ENCODE data around the gene CMTM8. TPM values are rescaled to one million over a fixed set of nuclear protein-coding genes. Genes with fewer than 3 reads are reported as not detected.

CMTM8 gene
- total RNA-seq, 2 experiments from 2014 or later: 11.6 to 13.0 TPM

DNA sequence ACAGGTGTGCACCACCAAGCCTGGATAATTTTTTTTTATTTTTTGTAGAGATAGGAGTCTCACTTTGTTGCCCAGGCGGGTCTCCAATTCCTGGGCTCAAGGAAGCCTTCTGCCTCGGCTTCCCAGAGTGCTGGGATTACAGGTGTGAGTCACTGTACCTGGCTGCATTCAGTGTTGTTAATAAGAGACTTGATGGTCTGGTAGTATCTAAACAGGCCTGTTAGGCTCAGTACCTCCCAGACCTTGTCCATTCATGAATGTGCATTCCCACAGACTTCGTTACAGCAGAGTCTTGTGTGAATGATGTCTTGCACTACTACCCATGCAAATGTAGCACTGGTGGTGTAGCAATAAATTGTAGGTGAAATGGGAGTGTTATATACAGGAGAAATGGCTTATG is 17.7 kb downstream of the CMTM8 start:
- no peaks in the 10 kb centered on the region for H3K27me3 Mint-ChIP-seq
- ChIA-PET POLR2A (no interaction called here), CTCF (interaction anchor here (2.8 kb wide), 1 partner anchor 16 kb away, joined by 18 read pairs; the partner anchor contains the start of gene CMTM8)
- peaks cover 7% of the 10 kb centered on the region for H3K9me3 Mint-ChIP-seq
- intact Hi-C loops (cut with micrococcal nuclease): no loop called here
- peaks cover 9% of the 10 kb centered on the region for H3K36me3 Mint-ChIP-seq
- no peak for DNase-seq
- peaks cover 22% of the 10 kb centered on the region for H3K4me1 Mint-ChIP-seq (ENCODE audit: low read depth)
- H3K27ac Mint-ChIP-seq: no peak overlapping the region
- H3K4me3 Mint-ChIP-seq: no peak overlapping the region

DNA sequence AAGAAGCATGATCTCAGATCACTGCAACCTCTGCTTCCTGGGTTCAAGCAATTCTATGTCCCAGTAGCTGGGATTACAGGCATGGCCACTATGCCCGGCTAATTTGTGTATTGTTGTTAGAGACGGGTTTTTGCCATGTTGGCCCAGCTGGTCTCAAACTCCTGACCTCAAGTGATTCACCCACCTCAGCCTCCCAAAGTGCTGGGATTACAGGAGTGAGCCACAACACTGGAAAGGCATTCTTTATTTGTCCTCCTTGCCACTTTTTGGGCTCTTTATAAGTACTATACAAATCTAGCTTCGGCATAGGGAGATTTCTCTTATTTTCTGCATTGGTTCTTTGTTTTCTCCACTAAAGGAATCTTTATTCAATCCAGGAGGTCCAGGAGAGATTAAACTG is 18.6 kb downstream of the CMTM8 start:
- ChIA-PET CTCF (interaction anchor here (2.8 kb wide), 1 partner anchor 17 kb away, joined by 18 read pairs; the partner anchor contains the start of gene CMTM8), POLR2A (no interaction called here)
- Mint-ChIP-seq H3K9me3 (peaks cover 7% of the 10 kb centered on the region), H3K4me3 (no peak overlapping the region), H3K27ac (no peak overlapping the region), H3K27me3 (no peaks in the 10 kb centered on the region), H3K36me3 (peaks cover 9% of the 10 kb centered on the region), H3K4me1 (ENCODE audit: low read depth) (peaks cover 22% of the 10 kb centered on the region)
- intact Hi-C loops (cut with micrococcal nuclease): no loop called here
- DNase-seq: no peak

DNA sequence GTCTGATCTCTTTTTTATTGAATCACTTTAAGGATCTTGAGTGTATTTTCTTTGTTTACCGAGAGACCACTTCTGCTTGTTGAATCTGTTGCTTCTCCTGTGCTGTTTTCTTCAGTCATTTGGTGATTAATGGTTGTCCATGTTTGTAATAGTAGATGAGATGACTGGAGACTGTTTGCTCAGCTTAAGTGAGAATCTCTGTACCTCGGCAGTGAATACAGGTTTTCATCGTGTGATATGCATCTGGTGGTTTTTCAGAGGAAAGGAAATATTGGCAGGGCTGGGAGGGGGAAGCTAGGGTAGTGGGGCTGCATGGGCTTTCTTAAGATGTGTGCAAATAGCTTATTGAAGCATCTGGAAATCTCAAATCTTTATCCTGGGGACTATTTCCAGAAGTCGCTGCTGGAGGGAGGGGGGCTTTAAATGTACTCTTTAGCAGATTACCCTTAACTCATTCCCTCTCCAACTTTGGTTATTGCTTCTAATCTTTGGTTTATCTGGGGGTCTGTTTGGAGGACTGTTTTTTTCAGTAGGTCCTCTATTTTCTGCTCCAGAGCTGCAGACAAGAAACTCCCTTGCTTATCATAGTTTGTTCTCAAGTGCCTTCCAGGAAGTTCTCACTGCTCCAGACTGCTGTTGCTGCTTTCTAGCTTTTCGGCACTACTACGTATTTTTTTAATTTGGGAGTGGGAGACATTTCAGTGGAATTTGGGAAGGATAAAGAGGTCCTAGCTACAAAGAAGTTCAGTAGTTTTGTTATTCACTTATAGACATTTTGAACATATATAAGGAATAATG is 19.4 kb downstream of the CMTM8 start:
- no peak overlapping the region for H3K27ac Mint-ChIP-seq
- H3K36me3 Mint-ChIP-seq: peaks cover 13% of the 10 kb centered on the region
- H3K27me3 Mint-ChIP-seq: no peaks in the 10 kb centered on the region
- peaks cover 22% of the 10 kb centered on the region for H3K4me1 Mint-ChIP-seq (ENCODE audit: low read depth)
- CTCF ChIA-PET: interaction anchor here (1.0 to 2.8 kb wide), 5 partner anchors 18 to 210 kb away, joined by 4 to 18 read pairs (median 5); partner anchors contain the start of gene CMTM8
- POLR2A ChIA-PET: interaction anchor here (1.0 kb wide), 1 partner anchor 18 kb away, joined by 3 read pairs; no protein-coding TSS in a partner anchor
- peaks cover 7% of the 10 kb centered on the region for H3K9me3 Mint-ChIP-seq
- no peak overlapping the region for H3K4me3 Mint-ChIP-seq
- DNase-seq: peak; percentile 26
- intact Hi-C loops (cut with micrococcal nuclease): no loop called here

DNA sequence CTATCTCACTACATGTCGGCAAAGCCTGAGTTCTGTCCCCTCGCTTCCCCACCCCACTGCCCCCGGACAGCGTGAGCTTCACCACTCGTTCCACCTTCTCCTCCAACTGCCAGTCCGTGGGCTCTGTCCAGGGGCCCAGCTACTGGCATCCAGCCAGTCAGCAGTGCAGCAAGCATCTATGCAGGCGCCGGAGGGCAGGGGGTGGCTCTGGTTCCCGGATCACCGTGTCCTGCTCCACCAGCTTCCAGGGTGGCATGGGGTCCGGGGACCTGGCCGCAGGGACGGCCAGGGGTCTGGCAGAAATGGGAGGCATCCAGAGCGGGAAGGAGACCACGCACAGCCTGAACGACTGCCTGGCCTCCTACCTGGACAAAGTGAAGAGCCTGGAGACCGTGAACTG is 20.4 kb downstream of the CMTM8 start:
- POLR2A ChIA-PET: no interaction called here
- H3K4me3 Mint-ChIP-seq: no peak overlapping the region
- CTCF ChIA-PET: interaction anchor here (2.8 kb wide), 1 partner anchor 19 kb away, joined by 18 read pairs; the partner anchor contains the start of gene CMTM8
- peaks cover 22% of the 10 kb centered on the region for H3K4me1 Mint-ChIP-seq (ENCODE audit: low read depth)
- intact Hi-C loops (cut with micrococcal nuclease): no loop called here
- no peak for DNase-seq
- H3K27ac Mint-ChIP-seq: no peak overlapping the region
- peaks cover 10% of the 10 kb centered on the region for H3K36me3 Mint-ChIP-seq
- H3K9me3 Mint-ChIP-seq: peaks cover 5% of the 10 kb centered on the region
- H3K27me3 Mint-ChIP-seq: no peaks in the 10 kb centered on the region

DNA sequence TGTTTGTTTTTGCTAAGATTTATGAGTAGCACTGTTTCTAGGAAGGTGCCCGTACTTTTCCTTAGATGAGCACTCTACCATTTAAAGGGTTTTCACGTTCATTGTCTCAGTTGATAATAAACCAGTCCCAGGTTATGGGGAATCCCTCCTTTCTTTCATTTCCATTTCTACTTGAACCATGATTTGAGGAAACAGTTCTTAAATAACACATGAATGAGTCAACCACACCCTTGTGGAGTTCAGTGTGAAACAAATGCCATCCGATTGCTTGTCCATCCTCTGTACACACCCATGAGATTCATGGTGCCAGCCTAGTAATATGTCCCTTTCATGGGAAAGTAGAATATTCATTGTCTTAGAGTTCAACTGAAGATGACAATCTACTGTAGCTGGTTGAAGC is 23.1 kb downstream of the CMTM8 start:
- peaks cover 6% of the 10 kb centered on the region for H3K36me3 Mint-ChIP-seq
- intact Hi-C loops (cut with micrococcal nuclease): no loop called here
- POLR2A ChIA-PET: no interaction called here
- no peak overlapping the region for H3K4me3 Mint-ChIP-seq
- H3K9me3 Mint-ChIP-seq: no peaks in the 10 kb centered on the region
- no peaks in the 10 kb centered on the region for H3K27me3 Mint-ChIP-seq
- CTCF ChIA-PET: no interaction called here
- H3K27ac Mint-ChIP-seq: no peak overlapping the region
- DNase-seq: no peak
- H3K4me1 Mint-ChIP-seq (ENCODE audit: low read depth): peaks cover 17% of the 10 kb centered on the region

DNA sequence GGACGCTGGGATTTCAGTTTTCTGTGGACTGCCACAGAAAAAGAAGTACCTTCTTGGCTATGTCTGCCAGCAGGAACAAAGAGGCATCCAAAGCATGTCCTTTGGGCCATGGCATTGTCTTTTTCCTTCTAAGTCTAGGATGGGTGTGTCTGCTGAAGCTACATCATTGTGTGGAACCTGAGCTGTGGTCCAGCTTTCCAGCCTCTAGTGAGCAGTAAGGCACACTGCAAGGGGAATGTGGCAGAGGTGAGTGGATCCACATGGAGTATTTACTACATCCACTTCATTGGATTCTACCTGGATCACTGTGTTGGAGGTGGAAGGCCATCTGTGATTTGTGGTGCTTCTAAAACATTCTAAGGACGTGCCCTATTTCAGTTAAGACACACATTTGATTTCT is 23.7 kb downstream of the CMTM8 start:
- Mint-ChIP-seq H3K4me3 (no peak overlapping the region), H3K9me3 (no peaks in the 10 kb centered on the region), H3K4me1 (ENCODE audit: low read depth) (peaks cover 12% of the 10 kb centered on the region), H3K36me3 (peaks cover 6% of the 10 kb centered on the region), H3K27ac (no peak overlapping the region), H3K27me3 (no peaks in the 10 kb centered on the region)
- no peak for DNase-seq
- ChIA-PET POLR2A (no interaction called here), CTCF (interaction anchor here (1.0 kb wide), 1 partner anchor 86 kb away, joined by 4 read pairs; no protein-coding TSS in a partner anchor)
- intact Hi-C loops (cut with micrococcal nuclease): no loop called here

DNA sequence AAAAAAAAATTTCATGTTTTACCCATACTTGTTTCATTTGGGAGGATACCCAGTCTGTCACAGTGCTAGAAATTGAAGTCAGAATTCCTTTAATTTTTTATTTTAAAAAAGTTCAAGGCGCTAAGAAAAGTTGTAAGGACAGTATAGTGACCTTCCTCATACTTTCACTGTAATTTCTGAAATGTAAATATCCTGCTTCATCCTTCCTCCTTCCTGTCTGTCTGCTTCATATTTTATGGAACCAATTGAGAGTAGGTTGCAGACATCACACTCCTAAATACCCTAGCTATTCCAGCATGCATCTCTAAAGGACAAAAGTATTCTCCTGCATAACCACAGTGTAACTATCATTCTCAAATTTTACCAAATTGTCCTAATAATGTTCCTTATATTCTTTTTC is 35.8 kb downstream of the CMTM8 start:
- CTCF ChIA-PET: interaction anchor here (1.7 kb wide), 1 partner anchor 22 kb away, joined by 5 read pairs; no protein-coding TSS in a partner anchor
- H3K27ac Mint-ChIP-seq: no peak overlapping the region
- no peak for DNase-seq

DNA sequence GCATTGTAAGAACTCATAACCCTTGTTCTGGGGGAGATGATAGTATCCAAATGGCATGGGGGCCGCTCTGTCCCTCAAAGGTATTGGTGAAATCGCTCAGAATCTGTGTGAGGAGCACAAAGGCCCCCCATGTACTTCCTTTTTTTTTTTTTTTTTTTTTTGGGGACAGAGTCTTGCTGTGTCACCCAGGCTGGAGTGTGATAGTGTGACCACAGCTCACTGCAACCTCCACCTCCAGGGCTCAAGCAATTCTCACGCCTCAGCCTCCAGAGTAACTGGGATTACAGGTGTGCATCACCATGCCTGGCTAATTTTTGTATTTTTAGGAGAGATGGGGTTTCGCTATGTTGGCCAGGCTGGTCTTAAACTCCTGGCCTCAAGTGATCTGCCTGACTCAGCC is 37.0 kb downstream of the CMTM8 start:
- POLR2A ChIA-PET: no interaction called here
- no peak for DNase-seq
- CTCF ChIA-PET: no interaction called here

More for the DNA sequence above, 35.8 kb downstream of the CMTM8 start:
- Mint-ChIP-seq H3K9me3 (no peaks in the 10 kb centered on the region), H3K27me3 (no peaks in the 10 kb centered on the region), H3K4me1 (ENCODE audit: low read depth) (peaks cover 16% of the 10 kb centered on the region), H3K36me3 (no peaks in the 10 kb centered on the region), H3K4me3 (no peak overlapping the region)
- POLR2A ChIA-PET: no interaction called here
- intact Hi-C loops (cut with micrococcal nuclease): no loop called here

DNA sequence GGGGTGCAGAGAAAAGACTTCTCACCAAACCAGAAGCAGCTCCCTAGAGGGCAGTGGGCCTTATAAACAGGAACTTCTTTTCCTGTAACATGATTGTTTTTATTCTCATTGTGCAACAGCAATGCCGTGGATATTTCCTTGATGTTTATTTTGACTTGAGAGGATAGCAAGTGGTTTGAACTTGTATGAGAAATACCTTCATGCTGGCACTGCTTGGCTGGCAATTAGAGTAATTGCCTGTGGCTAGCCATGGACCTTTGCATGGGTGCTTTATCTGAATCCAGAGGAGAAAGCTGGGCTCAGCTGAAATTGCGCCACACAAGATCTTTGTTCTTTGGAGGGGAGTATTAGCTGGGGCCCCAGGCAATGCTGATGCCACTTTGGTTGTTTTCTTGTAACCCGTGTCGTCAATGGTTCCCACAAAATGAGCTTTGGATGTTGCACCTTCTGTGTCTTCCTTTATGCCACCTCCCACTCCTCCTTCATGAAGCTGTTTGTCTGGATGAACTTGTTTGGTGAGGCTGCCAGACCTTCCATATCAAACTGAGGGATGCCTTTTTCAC is 37.9 kb downstream of the CMTM8 start:
- Mint-ChIP-seq H3K27ac (no peak overlapping the region), H3K27me3 (no peaks in the 10 kb centered on the region), H3K4me3 (no peak overlapping the region), H3K9me3 (no peaks in the 10 kb centered on the region), H3K36me3 (no peaks in the 10 kb centered on the region), H3K4me1 (ENCODE audit: low read depth) (peaks cover 19% of the 10 kb centered on the region)
- ChIA-PET CTCF (no interaction called here), POLR2A (no interaction called here)
- no peak for DNase-seq
- intact Hi-C loops (cut with micrococcal nuclease): no loop called here

More for the DNA sequence above, 37.0 kb downstream of the CMTM8 start:
- Mint-ChIP-seq H3K4me1 (ENCODE audit: low read depth) (peaks cover 18% of the 10 kb centered on the region), H3K9me3 (no peaks in the 10 kb centered on the region), H3K27me3 (no peaks in the 10 kb centered on the region), H3K4me3 (no peak overlapping the region), H3K36me3 (no peaks in the 10 kb centered on the region), H3K27ac (no peak overlapping the region)
- intact Hi-C loops (cut with micrococcal nuclease): no loop called here

DNA sequence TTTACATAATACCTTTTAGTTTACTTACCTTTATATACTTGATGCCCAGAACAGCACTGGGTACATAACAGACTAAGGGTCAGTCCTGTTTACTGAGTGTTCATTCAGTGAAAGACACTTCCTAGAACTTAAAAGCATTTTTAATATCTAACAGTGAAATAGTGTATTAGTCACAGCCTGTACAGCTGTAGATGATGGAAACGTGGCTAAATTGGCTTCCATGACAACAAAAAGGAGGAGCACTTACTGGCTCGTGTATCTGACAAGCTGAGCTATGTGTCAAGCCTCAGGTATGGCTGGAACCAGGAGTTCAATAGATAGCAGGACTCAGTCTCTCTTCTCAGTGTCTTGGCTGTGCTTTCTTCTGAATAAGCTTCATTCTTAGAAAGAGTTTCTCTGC is 40.2 kb downstream of the CMTM8 start:
- CTCF ChIA-PET: interaction anchor here (1.0 to 1.2 kb wide), 2 partner anchors 10 to 38 kb away, joined by 3 read pairs; no protein-coding TSS in a partner anchor
- Mint-ChIP-seq H3K4me3 (no peak overlapping the region), H3K27ac (no peak overlapping the region), H3K27me3 (no peaks in the 10 kb centered on the region), H3K4me1 (ENCODE audit: low read depth) (peaks cover 28% of the 10 kb centered on the region), H3K36me3 (no peaks in the 10 kb centered on the region), H3K9me3 (no peaks in the 10 kb centered on the region)
- intact Hi-C loops (cut with micrococcal nuclease): no loop called here
- POLR2A ChIA-PET: no interaction called here
- no peak for DNase-seq

DNA sequence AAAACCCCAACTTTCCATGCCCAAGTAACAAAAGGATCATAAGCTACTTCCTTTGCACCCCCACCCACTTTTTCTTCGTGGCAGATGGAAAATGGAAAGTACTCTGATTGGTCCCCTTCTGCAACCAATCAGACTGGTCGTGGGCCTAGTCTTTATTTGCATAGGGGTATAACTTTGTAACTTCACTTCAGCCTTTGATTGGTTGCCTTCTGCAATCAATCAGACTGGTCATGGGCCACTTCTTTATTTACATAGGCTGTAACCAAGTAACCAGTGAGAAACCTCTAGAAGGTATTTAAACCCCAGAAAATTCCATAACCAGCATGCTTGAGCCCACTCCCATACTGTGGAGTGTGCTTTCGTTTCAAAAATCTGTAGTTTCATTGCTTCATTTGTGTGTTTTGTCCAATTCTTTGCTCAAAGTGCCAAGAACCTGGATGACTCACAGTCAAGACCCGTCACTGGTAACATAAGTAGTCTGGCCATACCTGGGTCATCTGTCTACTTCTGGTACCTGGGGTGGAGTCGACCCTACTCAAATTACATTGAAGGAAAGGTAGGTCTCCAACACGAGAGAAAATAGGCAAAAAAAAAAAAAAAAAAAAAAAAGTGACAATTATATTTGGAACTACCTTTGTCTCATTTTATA is 41.9 kb downstream of the CMTM8 start:
- ChIA-PET CTCF (no interaction called here), POLR2A (no interaction called here)
- Mint-ChIP-seq H3K4me3 (no peak overlapping the region), H3K9me3 (no peaks in the 10 kb centered on the region), H3K27ac (no peak overlapping the region), H3K4me1 (ENCODE audit: low read depth) (peaks cover 37% of the 10 kb centered on the region), H3K27me3 (no peaks in the 10 kb centered on the region), H3K36me3 (no peaks in the 10 kb centered on the region)
- intact Hi-C loops (cut with micrococcal nuclease): no loop called here
- no peak for DNase-seq

DNA sequence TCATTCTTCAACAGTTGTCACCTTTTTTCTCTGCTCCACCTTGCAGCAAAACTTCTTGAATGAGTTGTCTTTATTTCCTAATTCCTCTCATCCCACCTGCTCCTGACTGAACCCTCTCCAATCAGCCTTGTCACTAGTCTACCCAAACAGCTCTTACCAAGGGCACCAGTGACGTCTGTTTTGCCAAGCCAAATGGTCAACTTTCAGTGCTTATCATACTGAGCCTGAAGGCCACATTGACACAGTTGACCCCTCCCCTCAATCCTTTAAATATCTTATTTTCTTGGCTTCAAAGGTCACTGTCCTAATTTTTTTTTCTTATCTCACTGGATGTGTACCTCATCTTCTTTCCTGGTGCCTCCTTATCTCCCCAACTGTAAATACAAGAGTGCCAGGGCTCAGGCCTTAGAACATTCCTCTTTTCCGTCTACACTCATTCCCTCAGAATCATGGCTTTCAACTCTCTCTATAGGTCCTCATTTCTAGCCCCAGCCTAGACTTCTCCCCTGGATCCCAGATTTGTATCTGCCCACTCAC is 43.2 kb downstream of the CMTM8 start:
- Mint-ChIP-seq H3K27me3 (no peaks in the 10 kb centered on the region), H3K4me1 (ENCODE audit: low read depth) (peaks cover 42% of the 10 kb centered on the region), H3K4me3 (no peak overlapping the region), H3K27ac (no peak overlapping the region), H3K9me3 (no peaks in the 10 kb centered on the region), H3K36me3 (no peaks in the 10 kb centered on the region)
- no peak for DNase-seq
- POLR2A ChIA-PET: no interaction called here
- intact Hi-C loops (cut with micrococcal nuclease): no loop called here
- CTCF ChIA-PET: no interaction called here

Measured in activated CD4-positive, alpha-beta memory T cell treated with anti-CD3 and anti-CD28 coated beads for 36 hours (primary cell).